ENCODE results near the gene ACTR3. TPM values are rescaled to one million over a fixed set of nuclear protein-coding genes. Genes with fewer than 3 reads are reported as not detected.

ACTR3 gene
- total RNA-seq, 4 donors from 2014 or later = 70.0 to 179 (median 162) TPM

GRCh38 chr2:113867571-113867970 lies 22.3 kb upstream of the ACTR3 start:
- no peaks in the 10 kb centered on the region for H3K27me3 ChIP-seq

GRCh38 chr2:113869253-113869652 lies 20.6 kb upstream of the ACTR3 start:
- intact Hi-C loops (cut with DNase I; ENCODE audit: low total_unique reads) = no loop called here
- Histone ChIP-seq H3K9me3 (no peaks in the 10 kb centered on the region), H3K4me1 (no peaks in the 10 kb centered on the region), H3K27me3 (no peaks in the 10 kb centered on the region), H3K4me3 (no peak overlapping the region), H3K36me3 (no peaks in the 10 kb centered on the region), H3K27ac (no peak overlapping the region)
- TF ChIP-seq POLR2A (IDR thresholded peaks at IDR 0.05) = no peak
- TF ChIP-seq CTCF (IDR thresholded peaks at IDR 0.05) = no peak
- no peak for DNase-seq

More at GRCh38 chr2:113867571-113867970, 22.3 kb upstream of the ACTR3 start:
- Histone ChIP-seq H3K36me3 (no peaks in the 10 kb centered on the region), H3K27ac (no peak overlapping the region), H3K9me3 (no peaks in the 10 kb centered on the region), H3K4me1 (no peaks in the 10 kb centered on the region), H3K4me3 (no peak overlapping the region)
- DNase-seq = no peak
- intact Hi-C loops (cut with DNase I; ENCODE audit: low total_unique reads) = no loop called here
- TF ChIP-seq CTCF (IDR thresholded peaks at IDR 0.05) = no peak

GRCh38 chr2:113872201-113872600 lies 17.7 kb upstream of the ACTR3 start:
- DNase-seq = no peak

GRCh38 chr2:113873867-113874266 lies 16.0 kb upstream of the ACTR3 start:
- Histone ChIP-seq H3K4me3 (no peak overlapping the region), H3K27me3 (no peaks in the 10 kb centered on the region), H3K36me3 (no peaks in the 10 kb centered on the region), H3K4me1 (no peaks in the 10 kb centered on the region), H3K27ac (no peak overlapping the region), H3K9me3 (no peaks in the 10 kb centered on the region)
- DNase-seq = no peak
- intact Hi-C loops (cut with DNase I; ENCODE audit: low total_unique reads) = no loop called here
- TF ChIP-seq POLR2A (IDR thresholded peaks at IDR 0.05) (no peak), CTCF (IDR thresholded peaks at IDR 0.05) (no peak)

More at GRCh38 chr2:113872201-113872600, 17.7 kb upstream of the ACTR3 start:
- no peaks in the 10 kb centered on the region for H3K9me3 ChIP-seq
- intact Hi-C loops (cut with DNase I; ENCODE audit: low total_unique reads) = no loop called here
- H3K4me1 ChIP-seq = no peaks in the 10 kb centered on the region
- no peaks in the 10 kb centered on the region for H3K36me3 ChIP-seq
- TF ChIP-seq POLR2A (IDR thresholded peaks at IDR 0.05) (no peak), CTCF (IDR thresholded peaks at IDR 0.05) (no peak)
- H3K27ac ChIP-seq = no peak overlapping the region
- H3K4me3 ChIP-seq = no peak overlapping the region
- H3K27me3 ChIP-seq = no peaks in the 10 kb centered on the region

- intact Hi-C loops (cut with DNase I; ENCODE audit: low total_unique reads) = no loop called here
- no peaks in the 10 kb centered on the region for H3K9me3 ChIP-seq
- no peak overlapping the region for H3K4me3 ChIP-seq
- H3K27me3 ChIP-seq = no peaks in the 10 kb centered on the region
- no peak for DNase-seq
- H3K4me1 ChIP-seq = no peaks in the 10 kb centered on the region
- no peak for TF ChIP-seq POLR2A (IDR thresholded peaks at IDR 0.05)
- no peak for TF ChIP-seq CTCF (IDR thresholded peaks at IDR 0.05)
- no peaks in the 10 kb centered on the region for H3K36me3 ChIP-seq
- no peak overlapping the region for H3K27ac ChIP-seq
Observed at GRCh38 chr2:113875135-113875534, 14.8 kb upstream of the ACTR3 start.
